DMS53 treated with DMSO at 0.1 percent for 48 hours (cell line): ENCODE results near the gene MYBPH.

Experiments
- DNase-seq: peaks from one replicate; lab custom pipeline; 2025; ENCODE audit not compliant: unreplicated experiment; lab: John Stamatoyannopoulos, UW

Gene MYBPH

DNA sequence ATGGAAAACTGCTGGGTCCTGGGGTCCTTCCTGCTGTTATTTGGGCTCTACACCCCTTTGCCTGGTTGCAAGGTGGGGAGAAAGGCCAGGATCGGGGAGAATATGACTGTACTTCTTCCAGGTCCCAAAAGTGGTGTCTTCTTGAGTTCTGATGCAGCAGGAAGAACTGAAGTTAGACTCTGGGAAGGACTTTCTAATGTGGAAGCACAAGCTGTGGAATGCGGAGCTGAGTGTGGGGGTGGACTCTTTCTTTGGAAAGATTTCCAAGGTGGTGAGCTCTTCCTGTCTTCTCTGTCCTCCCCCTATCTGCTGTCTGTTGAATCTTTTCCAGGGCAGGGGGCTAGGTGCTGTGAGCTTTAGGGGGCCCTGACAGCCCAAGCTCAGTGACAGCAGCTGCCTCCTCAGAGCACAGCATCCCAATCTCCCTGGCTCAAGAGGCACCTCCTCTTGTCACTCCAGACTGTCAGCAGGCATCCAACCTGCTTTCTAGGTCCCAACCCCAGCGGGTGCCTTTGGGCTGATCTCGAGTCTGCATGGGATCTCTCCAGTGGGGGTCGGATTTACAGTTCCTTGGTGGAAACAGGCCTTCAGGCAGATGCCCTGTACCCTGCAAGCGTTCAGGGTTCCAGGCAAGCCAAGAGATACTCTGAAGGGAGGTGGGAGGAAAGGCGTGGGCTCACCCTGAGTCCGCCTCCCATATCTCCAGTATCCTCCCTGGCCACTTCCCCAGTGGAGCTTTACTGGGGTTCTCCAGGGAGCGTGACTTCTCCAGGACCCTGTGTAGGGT is 24.9 kb downstream of the MYBPH start:
- no peak for DNase-seq

- DNase-seq = no peak
Observed at GRCh38 chr1:203149188-203149840, 26.3 kb downstream of the MYBPH start.

DNA sequence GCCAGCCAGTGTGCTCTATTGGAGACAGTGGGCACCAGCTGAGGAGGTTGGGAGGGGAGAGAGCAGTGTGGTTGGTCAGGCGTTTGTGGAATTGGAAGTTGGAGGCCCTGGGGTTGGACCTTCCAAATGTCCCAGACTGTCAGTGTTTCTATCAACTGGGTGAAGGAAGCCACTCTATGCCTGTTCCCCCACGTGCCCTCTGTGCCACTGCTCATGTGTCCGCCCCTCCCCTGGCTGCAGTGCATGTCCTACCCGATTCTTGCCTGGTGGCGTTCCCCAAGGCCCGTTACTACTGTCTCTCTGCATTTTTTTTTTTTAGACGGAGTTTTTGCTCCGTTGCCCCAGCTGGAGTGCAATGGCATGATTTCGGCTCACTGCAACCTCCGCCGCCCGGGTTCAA is 27.0 kb downstream of the MYBPH start:
- no peak for DNase-seq

GRCh38 chr1:203148127-203148526 is 27.5 kb downstream of the MYBPH start:
- DNase-seq = no peak

- DNase-seq = no peak
Observed at GRCh38 chr1:203147376-203147775, 28.2 kb downstream of the MYBPH start.

DNA sequence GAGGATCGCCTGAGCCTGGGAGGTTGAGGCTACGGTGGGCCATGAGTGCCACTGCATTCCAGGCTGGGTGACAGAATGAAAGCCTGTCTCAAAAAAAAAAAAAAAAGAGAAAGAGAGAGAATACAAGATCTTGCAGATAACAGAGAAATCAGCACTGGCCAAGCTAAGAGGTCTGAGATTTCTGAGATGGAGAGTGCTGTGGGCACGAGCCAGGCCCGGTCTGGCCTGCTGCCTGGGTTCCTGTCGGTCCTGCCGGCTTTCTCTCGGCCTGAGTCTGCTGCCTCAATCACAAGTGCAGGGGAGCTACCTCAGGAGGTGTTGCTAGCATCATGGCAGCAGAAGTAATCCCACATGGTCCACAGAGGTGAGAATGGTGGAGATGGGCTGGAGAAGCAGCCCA is 29.1 kb downstream of the MYBPH start:
- DNase-seq = no peak

- DNase-seq = no peak
Observed at GRCh38 chr1:203146042-203146369, 29.6 kb downstream of the MYBPH start.

DNA sequence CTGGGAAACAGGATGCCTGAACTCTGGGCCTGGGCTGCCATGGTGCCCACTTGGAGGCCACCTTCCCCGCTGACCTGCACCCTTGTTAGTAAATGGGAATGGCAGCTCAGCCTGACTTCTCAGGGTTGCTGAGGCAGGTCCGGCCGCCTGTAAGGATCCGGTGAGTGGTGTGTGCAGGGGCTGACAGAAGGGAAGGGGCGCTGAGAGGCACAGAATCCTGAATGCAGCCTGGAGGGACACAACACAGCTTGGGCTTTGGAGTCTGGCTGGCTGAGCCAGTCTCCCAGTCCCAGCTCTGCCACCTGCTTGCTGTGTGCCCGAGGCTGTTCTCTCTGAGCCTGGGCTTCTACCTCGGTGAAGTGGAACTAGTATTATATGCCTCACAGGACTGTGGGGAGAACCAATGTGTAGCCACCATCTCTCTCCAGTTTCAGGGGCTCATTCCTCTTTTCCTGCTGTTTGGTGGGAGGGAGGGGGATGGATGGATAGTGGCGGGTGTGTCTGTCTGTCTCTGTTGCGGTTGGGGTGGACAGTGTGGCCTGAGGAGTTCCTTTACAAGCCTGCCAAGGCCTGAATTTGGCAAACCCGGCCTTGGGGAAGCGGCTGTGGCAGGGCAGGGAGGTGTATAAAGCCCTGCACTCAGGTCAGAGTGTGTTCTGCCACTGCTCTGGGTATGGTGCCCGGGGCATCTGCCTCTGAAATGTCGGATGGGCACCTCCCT is 30.1 kb downstream of the MYBPH start:
- DNase-seq = no peak

GRCh38 chr1:203144661-203145060 is 31.0 kb downstream of the MYBPH start:
- DNase-seq = no peak

DNA sequence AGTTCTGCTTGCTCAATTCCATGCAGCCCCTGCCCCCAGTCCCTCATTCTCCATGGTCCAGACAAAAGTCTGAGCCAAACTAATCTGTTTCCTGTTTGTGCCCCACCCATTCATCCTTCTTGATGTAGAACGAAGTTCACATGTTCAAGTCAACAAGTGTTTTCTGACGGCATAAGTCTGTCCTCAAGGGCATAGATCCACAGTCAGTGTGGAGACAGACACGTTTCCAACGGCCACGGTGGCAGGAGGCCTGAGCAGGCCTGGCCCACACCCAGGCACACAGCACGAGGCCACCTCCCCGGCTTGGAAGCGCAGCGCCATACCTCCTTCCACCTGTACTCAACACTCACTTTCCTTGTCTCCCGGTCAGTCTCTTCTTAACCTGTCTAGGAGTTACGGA is 32.0 kb downstream of the MYBPH start:
- no peak for DNase-seq

GRCh38 chr1:203142684-203143408 is 32.8 kb downstream of the MYBPH start:
- DNase-seq = no peak

GRCh38 chr1:203142124-203142523 is 33.5 kb downstream of the MYBPH start:
- DNase-seq = no peak

GRCh38 chr1:203140743-203141520 is 34.7 kb downstream of the MYBPH start:
- DNase-seq = no peak

DNA sequence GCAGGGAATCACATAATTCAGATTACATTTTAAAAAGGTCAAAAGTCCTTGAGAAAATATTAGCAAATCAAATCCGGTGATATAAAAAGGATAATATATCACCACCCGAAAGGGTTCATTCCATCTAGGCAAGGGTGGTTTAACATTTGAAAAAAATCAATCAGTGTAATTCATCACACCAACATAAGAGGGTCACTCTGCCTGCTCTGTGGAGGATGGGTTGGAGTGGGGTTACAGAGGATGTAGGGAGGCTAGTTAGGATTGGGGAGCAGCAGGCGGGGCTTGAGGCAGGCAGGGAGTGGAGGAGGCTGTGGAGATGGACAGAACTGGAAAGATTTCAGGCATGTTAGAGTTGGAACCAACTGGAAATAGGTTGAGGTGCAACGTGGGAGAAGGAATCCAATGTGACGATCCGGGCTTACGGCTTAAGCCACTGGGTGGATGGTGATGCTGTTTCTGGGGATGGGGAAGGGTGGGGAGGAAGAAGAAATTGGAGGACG is 35.6 kb downstream of the MYBPH start:
- DNase-seq = no peak

DNA sequence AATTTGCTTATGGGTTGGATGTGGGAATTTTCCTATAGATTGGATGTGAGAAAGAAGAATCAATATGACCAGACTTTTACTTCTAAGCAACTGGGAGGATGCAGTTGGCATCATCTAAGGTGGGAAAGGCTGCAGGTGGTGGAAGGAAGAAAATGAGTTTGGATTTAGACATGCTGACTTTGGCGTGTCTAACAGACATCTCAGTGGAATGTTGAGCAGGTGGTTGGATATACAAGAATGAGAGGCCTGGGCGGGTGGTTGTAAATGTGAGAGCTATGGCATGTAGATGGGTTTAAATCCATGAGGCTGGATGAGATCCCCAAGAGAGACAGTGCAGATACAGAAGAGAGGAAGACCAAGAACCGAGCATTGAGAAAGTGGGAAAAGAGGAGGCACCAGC is 37.6 kb downstream of the MYBPH start:
- no peak for DNase-seq

DNA sequence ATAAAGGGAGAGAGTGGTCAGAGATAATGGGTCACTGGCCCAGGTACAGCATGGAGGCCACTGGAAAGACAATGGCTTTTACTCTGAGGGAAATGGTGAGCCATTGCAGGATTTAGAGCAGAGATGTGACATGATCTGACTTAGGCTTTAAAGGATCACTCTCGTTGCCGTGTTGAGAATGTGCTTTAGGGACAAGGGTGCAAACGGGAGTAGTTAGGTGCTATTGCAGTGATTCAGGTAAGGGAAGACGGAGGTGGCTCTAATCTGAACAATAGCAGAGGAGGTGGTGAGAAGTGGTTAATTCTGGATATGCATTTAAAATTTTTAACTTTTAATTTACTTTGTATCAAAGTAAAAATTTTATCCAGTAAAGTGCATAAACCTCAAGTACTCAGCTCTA is 38.3 kb downstream of the MYBPH start:
- no peak for DNase-seq

GRCh38 chr1:203136409-203137042 is 39.1 kb downstream of the MYBPH start:
- DNase-seq = no peak

DNA sequence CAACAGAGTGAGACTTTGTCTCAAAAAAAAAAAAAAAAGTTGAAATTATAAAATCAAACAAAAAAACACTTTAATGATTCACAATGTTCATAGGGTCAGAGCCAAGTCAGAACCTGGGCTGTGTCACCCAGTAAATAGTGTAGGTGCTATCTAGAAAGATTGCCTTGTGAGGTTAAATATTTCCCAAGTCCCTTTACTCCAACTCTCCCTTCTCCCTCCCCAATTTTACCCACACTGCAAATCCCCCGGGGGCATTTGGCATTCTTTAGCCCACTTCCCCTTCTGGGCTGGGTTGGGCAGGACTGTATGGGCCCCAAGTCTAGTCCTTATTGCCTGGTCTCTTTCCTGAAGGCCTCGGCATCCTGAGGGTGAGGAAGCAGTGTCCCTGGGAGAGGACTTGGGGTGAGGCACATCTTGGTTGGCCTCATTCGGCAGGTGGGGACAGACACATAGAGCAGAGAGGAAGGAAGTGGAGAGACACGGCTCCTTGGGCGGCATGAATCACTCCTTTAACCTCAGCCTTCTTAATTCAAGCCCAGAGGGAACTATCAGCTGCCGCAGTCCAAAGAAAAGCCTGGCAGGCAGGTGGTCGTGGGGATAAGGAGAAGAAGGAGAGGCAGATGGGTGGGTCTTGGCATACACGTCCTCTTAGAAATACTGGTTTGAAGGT is 39.9 kb downstream of the MYBPH start:
- no peak for DNase-seq

- no peak for DNase-seq
Observed at GRCh38 chr1:203133970-203134725, 41.5 kb downstream of the MYBPH start.
